ENCODE data around the gene NPIPA1. TPM values are rescaled to one million over a fixed set of nuclear protein-coding genes. Genes with fewer than 3 reads are reported as not detected.
A peak's percentile ranks its signal among the peaks of the same experiment; 100 is the strongest.
"Not testable (repeated sequence)": the region's sequence is repeated elsewhere in the genome, so short reads cannot be mapped to it uniquely, and the experiment has no call there.

NPIPA1 gene
- total RNA-seq, 6 experiments from 2014 or later, result 14.0 to 48.3 (median 33.6) TPM

DNA sequence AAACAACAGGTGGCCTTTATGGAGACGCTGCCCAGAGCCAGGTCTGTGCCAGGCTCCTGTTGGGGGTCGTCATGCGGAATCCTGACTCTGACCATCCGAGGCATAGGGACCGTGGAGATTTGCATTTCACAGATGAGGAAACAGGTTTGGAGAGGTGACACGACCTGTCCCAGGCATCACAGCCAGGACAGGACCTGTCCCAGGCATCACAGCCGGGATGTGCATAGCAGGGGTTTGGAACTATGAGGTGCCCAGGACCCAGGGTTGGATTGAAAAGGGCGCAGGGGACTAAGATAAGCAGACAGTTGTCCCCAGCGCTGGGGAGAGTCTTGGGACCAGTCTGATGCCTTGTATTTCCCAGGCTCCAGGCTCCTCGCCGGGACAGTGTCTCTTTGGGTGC, 24.7 kb upstream of the NPIPA1 start:
- H3K4me3 ChIP-seq; H3K27ac ChIP-seq; H3K27me3 ChIP-seq; H3K9me3 ChIP-seq; DNase-seq; intact Hi-C loops (cut with DNase I); H3K4me1 ChIP-seq; H3K36me3 ChIP-seq: not testable (repeated sequence)
- WGBS (ENCODE audit: insufficient coverage, low coverage, low lambda C conversion rate, missing lambda C conversion rate), result no CpG with 5 or more reads among the region's 11 CpGs
- peak in 1 of 4 donors; percentile 25 for ATAC-seq

DNA sequence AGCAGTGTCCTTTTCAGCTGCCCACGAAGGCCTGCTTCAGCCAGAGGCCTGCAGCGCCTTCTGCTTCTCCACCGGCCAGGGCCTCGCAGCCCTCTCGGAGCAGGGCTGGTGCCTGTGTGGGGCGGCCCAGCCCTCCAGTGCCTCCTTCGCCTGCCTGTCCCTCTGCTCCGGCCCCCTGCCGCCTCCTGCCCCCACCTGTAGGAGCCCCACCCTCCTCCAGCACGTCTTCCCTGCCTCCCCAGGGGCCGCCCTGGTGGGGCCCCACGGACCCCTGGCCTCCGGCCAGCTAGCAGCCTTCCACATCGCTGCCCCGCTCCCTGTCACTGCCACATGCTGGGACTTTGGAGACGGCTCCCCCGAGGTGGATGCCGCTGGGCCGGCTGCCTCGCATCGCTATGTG, 18.7 kb upstream of the NPIPA1 start:
- intact Hi-C loops (cut with DNase I); H3K36me3 ChIP-seq; H3K9me3 ChIP-seq; H3K4me3 ChIP-seq; H3K27me3 ChIP-seq; H3K27ac ChIP-seq; ATAC-seq; H3K4me1 ChIP-seq: not testable (repeated sequence)
- DNase-seq, result peak in 2 of 3 donors; percentile 13 to 43
- 80% methylated on average over 4 of the region's 21 CpGs for WGBS (ENCODE audit: insufficient coverage, low coverage, low lambda C conversion rate, missing lambda C conversion rate)

DNA sequence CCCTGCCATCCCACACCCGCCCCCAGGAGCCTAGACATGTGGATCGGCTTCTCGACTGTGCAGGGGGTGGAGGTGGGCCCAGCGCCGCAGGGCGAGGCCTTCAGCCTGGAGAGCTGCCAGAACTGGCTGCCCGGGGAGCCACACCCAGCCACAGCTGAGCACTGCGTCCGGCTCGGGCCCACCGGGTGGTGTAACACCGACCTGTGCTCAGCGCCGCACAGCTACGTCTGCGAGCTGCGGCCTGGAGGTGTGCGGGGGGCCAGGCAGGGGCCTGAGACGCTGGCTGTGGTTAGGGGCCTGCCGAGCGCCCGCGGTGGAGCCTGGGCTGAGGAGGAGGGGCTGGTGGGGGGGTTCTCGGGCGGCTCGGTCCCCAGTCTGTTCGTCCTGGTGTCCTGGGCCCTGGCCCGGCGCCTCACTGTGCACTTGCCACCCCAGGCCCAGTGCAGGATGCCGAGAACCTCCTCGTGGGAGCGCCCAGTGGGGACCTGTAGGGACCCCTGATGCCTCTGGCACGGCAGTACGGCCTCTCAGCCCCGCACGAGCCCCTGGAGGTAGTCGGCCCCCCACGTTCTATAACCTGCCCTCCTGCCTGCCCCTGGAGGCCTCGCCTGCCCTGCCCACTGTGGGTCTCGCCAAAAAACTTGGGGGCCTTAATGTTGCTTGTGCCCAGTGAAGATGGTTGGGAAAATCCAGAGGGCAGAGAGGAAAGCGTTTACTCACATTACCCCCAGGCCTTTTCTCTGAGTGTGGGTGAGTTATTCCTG, 17.2 kb upstream of the NPIPA1 start:
- WGBS (ENCODE audit: insufficient coverage, low coverage, low lambda C conversion rate, missing lambda C conversion rate), result 100% methylated on average over 1 of the region's 41 CpGs
- H3K9me3 ChIP-seq; H3K27ac ChIP-seq; H3K27me3 ChIP-seq; intact Hi-C loops (cut with DNase I); H3K36me3 ChIP-seq; H3K4me3 ChIP-seq; H3K4me1 ChIP-seq; ATAC-seq: not testable (repeated sequence)
- DNase-seq, result peak; percentile 16 to 56 (median 31)

DNA sequence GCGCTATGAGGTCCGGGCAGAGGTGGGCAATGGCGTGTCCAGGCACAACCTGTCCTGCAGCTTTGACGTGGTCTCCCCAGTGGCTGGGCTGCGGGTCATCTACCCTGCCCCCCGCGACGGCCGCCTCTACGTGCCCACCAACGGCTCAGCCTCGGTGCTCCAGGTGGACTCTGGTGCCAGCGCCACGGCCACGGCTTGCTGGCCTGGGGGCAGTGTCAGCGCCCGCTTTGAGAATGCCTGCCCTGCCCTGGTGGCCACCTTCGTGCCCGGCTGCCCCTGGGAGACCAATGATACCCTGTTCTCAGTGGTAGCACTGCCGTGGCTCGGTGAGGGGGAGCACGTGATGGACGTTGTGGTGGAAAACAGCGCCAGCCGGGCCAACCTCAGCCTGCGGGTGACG, 15.0 kb upstream of the NPIPA1 start:
- H3K4me3 ChIP-seq; H3K27ac ChIP-seq; intact Hi-C loops (cut with DNase I); H3K36me3 ChIP-seq; H3K4me1 ChIP-seq; H3K27me3 ChIP-seq; ATAC-seq; H3K9me3 ChIP-seq: not testable (repeated sequence)
- peak in 1 of 3 donors; percentile 8 for DNase-seq
- no CpG with 5 or more reads among the region's 27 CpGs for WGBS (ENCODE audit: insufficient coverage, low coverage, low lambda C conversion rate, missing lambda C conversion rate)

DNA sequence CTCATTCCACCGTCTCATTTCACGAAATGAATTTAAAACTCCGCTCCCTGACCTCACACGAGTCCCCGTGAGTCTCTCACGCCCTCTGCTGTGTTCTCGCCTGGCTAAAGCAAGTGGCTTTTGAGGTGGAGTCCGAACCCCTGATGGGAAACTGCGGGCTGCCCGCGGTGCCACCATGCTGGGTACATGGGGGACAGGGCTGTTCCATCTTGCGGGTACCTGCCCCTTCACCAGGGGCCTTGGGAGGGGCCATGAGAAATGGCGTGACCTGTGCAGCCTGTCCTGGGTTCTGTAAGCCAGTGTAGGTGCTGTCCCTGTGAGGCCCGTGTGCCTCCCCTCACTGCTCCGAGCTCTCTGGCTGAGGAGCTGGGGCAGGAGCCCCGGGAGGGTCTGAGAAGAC, 14.3 kb upstream of the NPIPA1 start:
- H3K4me1 ChIP-seq; H3K4me3 ChIP-seq; ATAC-seq; DNase-seq; H3K9me3 ChIP-seq; intact Hi-C loops (cut with DNase I); H3K27ac ChIP-seq; H3K36me3 ChIP-seq; H3K27me3 ChIP-seq: not testable (repeated sequence)
- WGBS (ENCODE audit: insufficient coverage, low coverage, low lambda C conversion rate, missing lambda C conversion rate), result no CpG with 5 or more reads among the region's 16 CpGs

DNA sequence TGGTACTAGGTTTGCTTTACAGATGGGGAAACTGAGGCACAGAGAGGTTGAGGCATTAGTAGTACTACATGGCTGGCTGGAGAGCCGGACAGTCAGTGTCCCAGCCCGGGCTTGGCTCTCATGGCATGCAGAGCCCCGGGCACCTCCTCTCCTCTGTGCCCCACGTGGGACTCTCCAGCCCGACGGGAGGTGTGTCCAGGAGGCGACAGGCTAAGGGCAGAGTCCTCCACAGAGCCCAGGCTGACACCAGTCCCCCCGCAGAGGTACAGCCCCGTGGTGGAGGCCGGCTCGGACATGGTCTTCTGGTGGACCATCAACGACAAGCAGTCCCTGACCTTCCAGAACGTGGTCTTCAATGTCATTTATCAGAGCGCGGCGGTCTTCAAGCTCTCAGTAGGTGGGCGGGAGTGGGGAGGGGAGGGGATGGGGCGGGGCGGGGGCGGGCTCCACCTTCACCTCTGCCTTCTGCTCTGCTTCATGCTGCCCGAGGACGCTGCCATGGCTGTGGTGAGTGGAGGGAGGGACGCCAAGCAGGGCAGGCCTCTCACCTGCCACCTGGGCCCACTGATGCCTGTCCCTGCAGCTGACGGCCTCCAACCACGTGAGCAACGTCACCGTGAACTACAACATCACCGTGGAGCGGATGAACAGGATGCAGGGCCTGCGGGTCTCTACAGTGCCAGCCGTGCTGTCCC, 13.7 kb upstream of the NPIPA1 start:
- H3K4me3 ChIP-seq; H3K27me3 ChIP-seq; H3K36me3 ChIP-seq; intact Hi-C loops (cut with DNase I); H3K4me1 ChIP-seq; H3K9me3 ChIP-seq; H3K27ac ChIP-seq: not testable (repeated sequence)
- peak in 2 of 3 donors; percentile 27 to 86 for DNase-seq
- ATAC-seq, result peak in 3 of 4 donors; percentile 73 to 77 (median 75)
- no CpG with 5 or more reads among the region's 31 CpGs for WGBS (ENCODE audit: insufficient coverage, low coverage, low lambda C conversion rate, missing lambda C conversion rate)

DNA sequence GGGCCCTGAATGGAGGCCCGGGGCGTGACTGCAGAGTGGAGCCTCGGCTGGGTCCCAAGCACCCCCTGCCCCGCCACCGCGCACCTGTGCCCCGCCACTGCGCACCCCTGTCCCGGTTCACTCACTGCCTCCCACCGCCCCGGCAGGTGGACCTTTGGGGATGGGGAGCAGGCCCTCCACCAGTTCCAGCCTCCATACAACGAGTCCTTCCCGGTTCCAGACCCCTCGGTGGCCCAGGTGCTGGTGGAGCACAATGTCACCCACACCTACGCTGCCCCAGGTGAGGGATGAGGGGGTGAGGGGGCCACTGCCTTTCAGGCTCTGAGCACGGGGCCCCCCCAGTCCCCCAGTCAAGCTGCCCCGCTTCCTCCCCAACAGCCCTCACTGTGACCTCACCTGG, 12.9 kb upstream of the NPIPA1 start:
- DNase-seq; intact Hi-C loops (cut with DNase I); H3K4me3 ChIP-seq; H3K27me3 ChIP-seq; H3K9me3 ChIP-seq; H3K36me3 ChIP-seq; ATAC-seq; H3K27ac ChIP-seq; H3K4me1 ChIP-seq: not testable (repeated sequence)
- no CpG with 5 or more reads among the region's 17 CpGs for WGBS (ENCODE audit: insufficient coverage, low coverage, low lambda C conversion rate, missing lambda C conversion rate)

DNA sequence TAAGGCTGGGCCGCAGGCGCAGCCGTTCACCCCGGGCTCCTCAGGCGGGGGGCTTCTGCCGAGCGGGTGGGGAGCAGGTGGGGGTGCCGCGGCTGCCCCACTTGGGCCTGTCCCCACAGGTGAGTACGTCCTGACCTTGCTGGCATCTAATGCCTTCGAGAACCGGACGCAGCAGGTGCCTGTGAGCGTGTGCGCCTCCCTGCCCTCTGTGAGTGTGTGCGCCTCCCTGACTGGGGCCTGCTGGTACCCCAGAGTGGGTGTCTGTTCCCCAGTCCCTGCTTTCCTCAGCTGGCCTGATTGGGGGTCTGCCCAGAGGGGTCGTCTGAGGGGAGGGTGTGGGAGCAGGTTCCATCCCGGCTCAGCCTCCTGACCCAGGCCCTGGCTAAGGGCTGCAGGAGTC, 12.3 kb upstream of the NPIPA1 start:
- H3K9me3 ChIP-seq; H3K27ac ChIP-seq; H3K27me3 ChIP-seq; H3K4me3 ChIP-seq; DNase-seq; intact Hi-C loops (cut with DNase I); H3K4me1 ChIP-seq; H3K36me3 ChIP-seq: not testable (repeated sequence)
- no CpG with 5 or more reads among the region's 18 CpGs for WGBS (ENCODE audit: insufficient coverage, low coverage, low lambda C conversion rate, missing lambda C conversion rate)
- peak in 1 of 4 donors; percentile 27 for ATAC-seq

DNA sequence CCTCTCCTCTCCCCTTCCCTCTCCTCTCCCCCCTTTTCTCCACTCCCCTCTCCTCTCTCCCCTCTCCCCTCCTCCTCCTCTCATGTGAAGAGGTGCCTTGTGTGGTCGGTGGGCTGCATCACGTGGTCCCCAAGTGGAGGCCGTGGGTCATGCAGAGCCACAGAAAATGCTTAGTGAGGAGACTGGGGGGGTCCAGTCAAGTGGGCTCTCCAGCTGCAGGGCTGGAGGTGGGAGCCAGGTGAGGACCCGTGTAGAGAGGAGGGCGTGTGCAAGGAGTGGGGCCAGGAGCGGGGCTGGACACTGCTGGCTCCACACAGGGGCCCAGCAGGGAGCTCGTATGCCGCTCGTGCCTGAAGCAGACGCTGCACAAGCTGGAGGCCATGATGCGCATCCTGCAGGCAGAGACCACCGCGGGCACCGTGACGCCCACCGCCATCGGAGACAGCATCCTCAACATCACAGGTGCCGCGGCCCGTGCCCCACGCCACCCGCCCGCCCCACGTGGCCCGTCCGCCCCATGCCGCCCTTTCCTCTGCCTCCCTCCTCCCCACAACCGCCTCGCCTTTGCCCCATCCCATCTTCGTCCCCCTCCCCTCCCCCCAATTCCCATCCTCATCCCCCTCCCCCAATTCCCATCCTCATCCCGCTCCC, 9.1 kb upstream of the NPIPA1 start:
- WGBS (ENCODE audit: insufficient coverage, low coverage, low lambda C conversion rate, missing lambda C conversion rate), result 81% methylated on average over 5 of the region's 31 CpGs
- H3K4me3 ChIP-seq; H3K36me3 ChIP-seq; H3K27ac ChIP-seq; intact Hi-C loops (cut with DNase I); H3K4me1 ChIP-seq; H3K27me3 ChIP-seq; H3K9me3 ChIP-seq: not testable (repeated sequence)
- DNase-seq, result peak; percentile 19 to 59 (median 46)
- peak; percentile 24 to 83 (median 46) for ATAC-seq

DNA sequence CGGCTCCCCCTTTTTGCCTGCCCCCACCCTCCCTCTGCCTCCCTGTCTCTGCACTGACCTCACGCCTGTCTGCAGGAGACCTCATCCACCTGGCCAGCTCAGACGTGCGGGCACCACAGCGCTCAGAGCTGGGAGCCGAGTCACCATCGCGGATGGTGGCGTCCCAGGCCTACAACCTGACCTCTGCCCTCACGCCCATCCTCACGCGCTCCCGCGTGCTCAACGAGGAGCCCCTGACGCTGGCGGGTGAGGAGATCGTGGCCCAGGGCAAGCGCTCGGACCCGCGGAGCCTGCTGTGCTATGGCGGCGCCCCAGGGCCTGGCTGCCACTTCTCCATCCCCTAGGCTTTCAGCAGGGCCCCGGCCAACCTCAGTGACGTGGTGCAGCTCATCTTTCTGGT, 8.1 kb upstream of the NPIPA1 start:
- H3K4me1 ChIP-seq; H3K9me3 ChIP-seq; intact Hi-C loops (cut with DNase I); H3K4me3 ChIP-seq; H3K27me3 ChIP-seq; H3K36me3 ChIP-seq; H3K27ac ChIP-seq; ATAC-seq: not testable (repeated sequence)
- peak in 2 of 3 donors; percentile 28 to 41 for DNase-seq
- WGBS (ENCODE audit: insufficient coverage, low coverage, low lambda C conversion rate, missing lambda C conversion rate), result 93% methylated on average over 5 of the region's 26 CpGs

DNA sequence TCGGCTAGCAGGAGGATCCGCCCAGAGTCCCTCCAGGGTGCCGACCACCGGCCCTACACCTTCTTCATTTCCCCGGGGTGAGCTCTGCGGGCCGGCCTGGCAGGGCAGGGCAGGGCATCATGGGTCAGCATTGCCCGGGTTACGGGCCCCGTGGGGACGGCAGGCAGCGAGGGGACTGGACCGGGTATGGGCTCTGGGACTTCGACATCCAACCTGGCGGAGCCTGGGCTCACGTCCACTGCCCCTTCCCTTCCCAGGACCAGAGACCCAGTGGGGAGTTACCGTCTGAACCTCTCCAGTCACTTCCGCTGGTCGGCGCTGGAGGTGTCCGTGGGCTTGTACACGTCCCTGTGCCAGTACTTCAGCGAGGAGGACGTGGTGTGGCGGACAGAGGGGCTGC, 7.0 kb upstream of the NPIPA1 start:
- DNase-seq, result peak in 1 of 3 donors; percentile 28
- H3K4me1 ChIP-seq; H3K9me3 ChIP-seq; H3K36me3 ChIP-seq; H3K4me3 ChIP-seq; H3K27me3 ChIP-seq; ATAC-seq; H3K27ac ChIP-seq; intact Hi-C loops (cut with DNase I): not testable (repeated sequence)
- WGBS (ENCODE audit: insufficient coverage, low coverage, low lambda C conversion rate, missing lambda C conversion rate), result no CpG with 5 or more reads among the region's 25 CpGs

Data from right lobe of liver (tissue), 6 donors.